ENCODE data around the gene TET1.
A peak's percentile ranks its signal among the peaks of the same experiment; 100 is the strongest.
"Not testable (repeated sequence)": the region's sequence is repeated elsewhere in the genome, so short reads cannot be mapped to it uniquely, and the experiment has no call there.

The TET1 gene

GRCh38 chr10:68708987-68709386 lies 148.8 kb downstream of the TET1 start:
- DNase-seq (ENCODE audit: low read depth) = not testable (repeated sequence)

GRCh38 chr10:68713065-68713464 lies 152.9 kb downstream of the TET1 start:
- DNase-seq (ENCODE audit: low read depth) = not testable (repeated sequence)

GRCh38 chr10:68717435-68717834 lies 157.3 kb downstream of the TET1 start:
- DNase-seq (ENCODE audit: low read depth) = no peak

GRCh38 chr10:68720793-68721672 lies 160.9 kb downstream of the TET1 start, which contains the start of gene CCAR1:
CCAR1 (plus strand) TSS chr10:68721239; CDS start chr10:68722505, 1,266 bp downstream.
- DNase-seq (ENCODE audit: low read depth) = peak; percentile 93

GRCh38 chr10:68721673-68722335 lies 161.7 kb downstream of the TET1 start:
- no peak for DNase-seq (ENCODE audit: low read depth)

- no peak for DNase-seq (ENCODE audit: low read depth)
Measured at GRCh38 chr10:68725016-68725415, 164.9 kb downstream of the TET1 start.

- DNase-seq (ENCODE audit: low read depth) = no peak
Measured at GRCh38 chr10:68727146-68727545, 167.0 kb downstream of the TET1 start.

GRCh38 chr10:68732651-68733050 lies 172.5 kb downstream of the TET1 start:
- DNase-seq (ENCODE audit: low read depth) = no peak

GRCh38 chr10:68734349-68734748 lies 174.2 kb downstream of the TET1 start:
- no peak for DNase-seq (ENCODE audit: low read depth)

GRCh38 chr10:68735119-68735518 lies 175.0 kb downstream of the TET1 start:
- no peak for DNase-seq (ENCODE audit: low read depth)

GRCh38 chr10:68735739-68736138 lies 175.6 kb downstream of the TET1 start:
- DNase-seq (ENCODE audit: low read depth) = not testable (repeated sequence)

- not testable (repeated sequence) for DNase-seq (ENCODE audit: low read depth)
Measured at GRCh38 chr10:68740676-68741075, 180.5 kb downstream of the TET1 start.

GRCh38 chr10:68742397-68742796 lies 182.3 kb downstream of the TET1 start:
- no peak for DNase-seq (ENCODE audit: low read depth)

All from stimulated activated CD8-positive, alpha-beta memory T cell treated with anti-CD3 and anti-CD28 coated beads, Interleukin-15, amount 100 ng/mL, for 1 hour (primary cell).